HPDE6-E6E7 (cell line): ENCODE measurements around the gene DLGAP1.

Source experiments
- DNase-seq: peaks from one replicate; pipeline ENCODE4 v3.0.0; 2011; ENCODE audit warnings: missing footprints; ENCODE audit errors: extremely low spot score

DLGAP1 gene

GRCh38 chr18:3821524-3821923, 633.6 kb downstream of the DLGAP1 start:
- no peak for DNase-seq

- no peak for DNase-seq
These were observed 635.1 kb downstream of the DLGAP1 start for GRCh38 chr18:3819961-3820360.

- peak; percentile 72 for DNase-seq
These were observed 638.3 kb downstream of the DLGAP1 start for GRCh38 chr18:3816610-3817363.

DNA sequence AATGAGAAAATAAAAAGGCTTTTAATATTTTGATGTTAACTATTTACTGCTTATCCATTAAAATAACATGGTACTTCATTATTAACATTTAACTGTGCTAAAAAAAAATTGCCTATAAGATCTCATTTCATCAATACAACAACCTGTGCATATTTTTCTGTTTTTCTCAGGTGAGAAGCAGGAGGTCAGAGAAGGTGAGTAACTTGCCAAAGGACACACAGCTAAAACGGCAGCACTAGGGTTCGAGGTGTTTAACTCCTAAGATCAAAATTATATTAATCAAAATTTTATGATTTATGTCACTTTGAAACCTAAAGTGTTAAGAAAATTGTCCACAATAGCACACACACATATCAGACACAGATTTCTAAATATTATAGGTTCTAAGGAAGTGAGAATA, 639.1 kb downstream of the DLGAP1 start:
- no peak for DNase-seq

- no peak for DNase-seq
These were observed 640.3 kb downstream of the DLGAP1 start for GRCh38 chr18:3814816-3815215.

DNA sequence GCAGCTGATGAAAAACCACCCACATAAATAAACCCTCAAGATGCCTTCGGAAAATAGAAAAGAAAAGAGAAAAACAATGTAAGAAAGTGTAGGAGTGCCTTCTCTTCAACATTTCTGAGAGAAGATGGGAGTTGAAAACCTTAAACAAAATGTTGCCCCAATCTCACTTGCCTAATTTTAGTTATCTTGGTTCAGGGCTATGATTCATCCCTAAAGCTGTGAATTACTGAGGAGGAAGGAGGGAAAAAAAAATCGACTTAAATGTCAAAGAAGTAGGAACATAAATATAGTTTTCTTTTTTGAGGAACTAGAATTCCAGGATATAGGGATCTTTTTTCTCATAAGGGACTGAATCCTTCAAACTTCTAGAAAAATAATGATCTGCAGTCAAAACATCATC, 644.8 kb downstream of the DLGAP1 start:
- no peak for DNase-seq

- DNase-seq, result no peak
These were observed 645.9 kb downstream of the DLGAP1 start for GRCh38 chr18:3808985-3809780.

DNA sequence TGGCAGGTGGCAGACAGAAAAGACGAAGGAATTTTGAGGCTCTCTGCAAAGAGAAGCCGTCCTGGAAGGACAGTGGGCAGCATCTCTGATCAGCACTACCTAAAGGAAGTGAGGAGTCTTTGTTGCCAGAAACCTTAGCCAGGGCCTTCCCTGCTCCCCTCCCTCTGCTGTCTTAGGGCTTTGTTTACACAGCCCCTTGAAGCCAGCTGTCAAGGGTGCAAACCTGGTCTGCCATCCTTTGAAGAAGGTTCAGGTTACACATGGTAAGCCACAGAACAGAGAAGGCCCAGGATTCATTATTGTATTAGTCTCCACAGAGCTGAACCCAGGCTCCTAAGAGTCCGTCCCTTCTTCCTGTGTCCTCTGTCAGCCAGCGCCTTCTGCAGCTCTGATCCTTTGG, 648.5 kb downstream of the DLGAP1 start:
- DNase-seq, result no peak

DNA sequence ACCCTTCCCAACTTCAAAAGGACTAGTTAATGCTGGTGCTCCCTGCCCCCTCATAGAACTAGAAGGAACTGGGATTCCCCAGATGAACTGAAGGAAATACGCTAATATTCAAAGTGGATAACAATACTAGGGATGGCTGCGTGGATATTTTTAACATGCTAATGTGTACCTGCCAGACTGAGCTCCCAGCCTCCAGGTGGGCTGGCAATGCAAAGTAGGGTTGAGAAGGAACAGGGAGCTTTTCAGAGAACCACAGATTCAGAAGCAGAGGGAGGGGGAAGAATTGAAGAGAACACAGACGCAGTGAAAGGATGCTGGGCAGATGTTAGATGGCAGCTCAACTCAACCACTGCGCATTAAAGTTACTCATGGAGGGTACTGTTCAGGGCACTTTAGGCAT, 650.8 kb downstream of the DLGAP1 start:
- no peak for DNase-seq

DNA sequence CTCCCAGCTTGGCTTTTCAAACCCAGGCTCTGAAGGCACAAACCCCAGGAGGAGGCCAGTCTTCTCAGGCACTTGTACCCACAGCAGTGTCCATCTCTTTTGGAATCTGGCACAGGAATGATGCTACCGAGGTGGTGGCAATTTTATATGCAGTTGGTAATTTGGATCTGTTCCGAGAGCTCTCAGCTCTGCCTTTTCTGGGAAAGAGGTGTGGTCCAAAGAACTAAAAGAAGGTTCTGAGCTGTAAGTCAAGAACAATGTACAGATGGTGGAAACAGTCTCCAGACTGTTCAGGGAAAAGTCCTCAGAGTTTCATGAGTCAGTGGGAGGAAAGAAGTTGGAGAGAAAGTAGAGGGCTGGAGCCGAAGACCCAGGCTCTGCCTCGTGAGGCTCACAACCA, 651.8 kb downstream of the DLGAP1 start:
- DNase-seq, result no peak

- DNase-seq, result no peak
These were observed 655.6 kb downstream of the DLGAP1 start for GRCh38 chr18:3799515-3799914.

DNA sequence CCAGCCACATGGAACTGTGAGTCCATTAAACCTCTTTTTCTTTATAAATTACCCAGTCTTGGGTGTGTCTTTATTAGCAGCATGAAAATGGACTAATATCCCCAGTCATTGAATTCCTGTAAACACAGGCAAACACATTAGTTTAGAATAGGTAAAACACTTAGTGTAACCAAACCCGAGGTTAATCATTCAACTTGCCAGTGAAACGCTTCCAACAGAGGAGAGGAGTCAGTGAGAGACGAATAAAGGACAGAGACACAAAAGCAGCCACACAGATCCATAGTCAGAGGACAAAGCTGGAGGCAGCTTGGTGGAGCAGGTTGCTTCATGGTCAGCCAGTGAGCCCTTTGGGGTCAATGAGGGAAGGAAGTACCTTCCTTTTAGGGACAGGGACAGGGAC, 657.1 kb downstream of the DLGAP1 start:
- DNase-seq, result no peak

GRCh38 chr18:3796434-3796833, 658.7 kb downstream of the DLGAP1 start:
- DNase-seq, result no peak

- peak; percentile 66 for DNase-seq
These were observed 660.4 kb downstream of the DLGAP1 start for GRCh38 chr18:3794537-3795348.

DNA sequence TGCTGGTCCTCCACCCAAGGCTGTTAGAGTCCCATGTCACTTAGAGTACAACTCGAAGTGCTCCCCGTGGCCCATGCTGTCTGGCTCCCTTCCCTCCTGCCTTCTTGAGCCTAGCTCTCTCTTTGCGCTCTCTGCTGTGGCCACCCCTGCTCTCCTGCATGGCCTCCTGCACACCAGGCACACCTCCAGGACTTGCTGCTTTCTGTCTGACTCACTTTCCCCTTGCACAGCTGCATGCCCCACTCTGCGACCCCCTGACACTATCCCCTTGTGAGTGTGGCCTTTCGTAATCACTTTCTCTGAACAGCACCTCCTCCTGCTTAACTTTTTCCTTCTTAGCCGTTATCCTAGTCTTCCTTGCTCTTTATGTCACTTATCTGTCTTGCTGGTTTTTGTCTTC, 661.6 kb downstream of the DLGAP1 start:
- no peak for DNase-seq

DNA sequence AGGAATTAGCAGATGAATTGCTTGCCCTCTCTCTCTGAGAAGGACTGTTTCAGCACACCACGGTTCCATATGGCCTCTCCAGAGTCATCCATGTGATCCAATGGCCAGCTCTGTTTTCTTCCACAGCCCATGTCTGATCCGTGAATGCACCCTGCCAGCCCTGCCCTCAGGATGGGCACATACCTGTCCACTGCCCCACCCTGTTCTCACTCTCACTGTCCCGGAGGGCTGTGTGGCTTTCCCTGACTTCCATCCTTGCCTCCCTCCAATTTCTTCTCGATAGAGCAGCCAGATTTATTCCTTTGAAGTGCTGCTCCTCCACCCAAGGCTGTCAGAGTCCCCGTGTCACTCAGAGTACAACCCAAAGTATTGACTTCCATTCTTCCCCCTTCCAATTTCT, 662.0 kb downstream of the DLGAP1 start:
- no peak for DNase-seq

DNA sequence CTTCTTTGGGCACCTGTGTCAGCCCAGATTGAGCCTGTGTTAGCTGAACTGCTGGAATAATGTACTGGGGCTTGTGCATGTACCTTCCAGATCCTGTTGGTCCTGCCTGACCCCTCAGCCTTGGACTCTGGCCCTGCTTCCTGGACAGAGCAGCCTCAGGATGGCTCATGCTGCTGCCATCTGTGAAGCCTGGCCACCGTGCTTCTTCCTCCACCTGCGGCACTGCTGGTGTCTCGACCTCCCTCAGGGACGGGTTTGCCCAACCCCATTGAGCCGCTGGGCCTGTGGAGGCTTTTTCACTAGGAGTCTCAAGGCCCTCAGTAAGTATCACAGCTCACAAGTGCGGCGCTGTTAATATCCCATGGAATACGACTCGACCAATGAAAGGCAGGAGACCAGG, 662.4 kb downstream of the DLGAP1 start:
- no peak for DNase-seq

- no peak for DNase-seq
These were observed 663.9 kb downstream of the DLGAP1 start for GRCh38 chr18:3791238-3791637.

- DNase-seq, result no peak
These were observed 664.4 kb downstream of the DLGAP1 start for GRCh38 chr18:3790703-3791102.

- DNase-seq, result no peak
These were observed 665.6 kb downstream of the DLGAP1 start for GRCh38 chr18:3789525-3789924.

GRCh38 chr18:3784949-3785348, 670.2 kb downstream of the DLGAP1 start:
- no peak for DNase-seq

DNA sequence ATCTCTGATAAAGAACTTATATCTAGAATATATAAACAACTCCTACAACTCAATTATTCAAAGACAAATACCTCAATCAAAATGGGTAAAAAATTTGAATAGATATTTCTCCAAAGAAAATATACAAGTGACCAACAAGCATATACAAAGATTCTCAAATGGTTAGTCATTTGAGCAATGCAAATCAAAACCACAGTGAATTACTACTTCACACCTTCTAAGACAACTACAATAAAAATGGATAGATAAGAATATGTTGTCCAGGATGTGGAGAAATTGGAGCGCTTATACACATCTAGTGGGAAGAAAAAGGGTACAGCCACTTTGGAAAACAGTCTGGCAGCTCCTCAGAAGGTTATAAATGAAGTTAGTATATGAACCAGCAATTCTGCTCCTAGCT, 672.2 kb downstream of the DLGAP1 start:
- no peak for DNase-seq
